Caco-2 (cell line): ENCODE data around the gene CGNL1. TPM values are rescaled to one million over a fixed set of nuclear protein-coding genes. Genes with fewer than 3 reads are reported as not detected.

Experiments
- BruUV-seq: library from RNA; stranded (reverse); fragments of 400-500 nt; replicated peaks from 2 replicates; lab custom pipeline; 2021; lab: Mats Ljungman, UMichigan
- CTCF ChIA-PET: fragments of 300-600 bp; sonication (Branson Sonifier 250); formaldehyde crosslinking; loops from one replicate; lab custom pipeline; 2022; ENCODE audit warnings: antibody characterized with exemption; lab: Charles Lee
- POLR2A ChIA-PET: fragments of 300-600 bp; sonication (Branson Sonifier 250); formaldehyde crosslinking; loops from one replicate; lab custom pipeline; 2022; ENCODE audit warnings: antibody characterized with exemption; lab: Charles Lee
- DNase-seq, 2 experiments: peaks; one replicate each; pipeline versions ENCODE4 v3.0.0 to v3.0.0-alpha.2; 2020 to 2022
- H3K27me3 ChIP-seq: replicated peaks from 2 replicates; pipeline ENCODE4 v1.6.0; 2011; ENCODE audit warnings: low read length; ENCODE audit not compliant: control insufficient read depth, insufficient read depth
- H3K36me3 ChIP-seq: 2 replicates; pipeline ENCODE4 v1.5.1; 2011; ENCODE audit warnings: low read length; ENCODE audit not compliant: control insufficient read depth, insufficient read depth
- H3K4me1 ChIP-seq: fragments of 250-450 bp; sonication (Bioruptor Pico); 2 replicates; pipeline ENCODE4 v1.5.1; 2020; ENCODE audit warnings: mild to moderate bottlenecking
- H3K4me3 ChIP-seq: 2 replicates; pipeline ENCODE4 v1.5.1; 2011; ENCODE audit warnings: low read depth, mild to moderate bottlenecking, control low read depth, low read length
- H3K9me3 ChIP-seq: fragments of 250-450 bp; sonication (Bioruptor Pico); 2 replicates; pipeline ENCODE4 v1.5.1; 2020; ENCODE audit warnings: mild to moderate bottlenecking, moderate library complexity
- H3K27ac Mint-ChIP-seq: one replicate; pipeline ENCODE4 v1.8.0; 2022; ENCODE audit warnings: mixed read lengths; ENCODE audit not compliant: unreplicated experiment
- H3K27me3 Mint-ChIP-seq: one replicate; pipeline ENCODE4 v1.8.0; 2022; ENCODE audit warnings: mixed read lengths; ENCODE audit not compliant: insufficient read depth, unreplicated experiment
- H3K36me3 Mint-ChIP-seq: one replicate; pipeline ENCODE4 v1.8.0; 2022; ENCODE audit warnings: mild to moderate bottlenecking, mixed read lengths; ENCODE audit not compliant: insufficient read depth, unreplicated experiment
- H3K4me1 Mint-ChIP-seq: one replicate; pipeline ENCODE4 v1.8.0; 2022; ENCODE audit warnings: low read depth, mixed read lengths; ENCODE audit not compliant: unreplicated experiment
- H3K4me3 Mint-ChIP-seq: one replicate; pipeline ENCODE4 v1.8.0; 2022; ENCODE audit warnings: mild to moderate bottlenecking, moderate library complexity, mixed read lengths; ENCODE audit not compliant: unreplicated experiment
- H3K9me3 Mint-ChIP-seq: one replicate; pipeline ENCODE4 v1.8.0; 2022; ENCODE audit warnings: mixed read lengths; ENCODE audit not compliant: unreplicated experiment
- intact Hi-C: fragments of 100-400 bp; cut with micrococcal nuclease; formaldehyde crosslinking; loops from one replicate; pipeline ENCODE4 v1.10.0; 2022; ENCODE audit not compliant: unreplicated experiment
- total RNA-seq: library from RNA; stranded (reverse); gene quantifications from 2 replicates; pipeline ENCODE4 v1.2.3, GENCODE V29; 2022
- TF ChIP-seq, protein P1 (sequence below), 2 experiments: fragments of 200-600 bp in 1 of 2; IDR thresholded peaks; 1 replicate in 1 of 2; 2 replicates in 1 of 2; pipeline versions ENCODE4 v1.5.1 to v1.8.0; 2011 to 2022; ENCODE audit warnings: antibody characterized with exemption in 1 of 2, control low read depth in 1 of 2, inconsistent platforms in 1 of 2, low read depth in 1 of 2, low read length in 1 of 2, mild to moderate bottlenecking in 1 of 2, moderate library complexity in 1 of 2; ENCODE audit not compliant: insufficient read depth in 1 of 2, severe bottlenecking in 1 of 2, unreplicated experiment in 1 of 2

The CGNL1 gene
- total RNA-seq, 1 experiment from 2014 or later = 8.3 TPM

DNA sequence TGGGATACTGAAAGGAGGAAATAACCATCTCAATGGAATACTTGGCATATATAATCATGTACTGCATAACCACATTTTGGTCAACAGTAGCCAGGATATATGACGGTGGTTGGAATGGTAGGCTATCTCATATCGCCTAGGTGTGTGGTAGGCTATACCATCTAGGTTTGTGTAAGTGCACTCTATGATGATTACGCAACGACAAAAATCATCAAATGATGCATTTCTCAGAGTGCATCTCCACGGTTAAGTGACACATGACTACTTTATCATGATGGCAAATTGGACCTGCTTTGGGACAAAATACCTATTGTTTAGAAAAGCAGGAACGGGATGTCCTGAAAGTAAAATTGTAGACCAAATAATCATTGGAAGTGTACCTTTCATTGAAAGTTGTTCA lies 218.2 kb downstream of the CGNL1 start:
- Mint-ChIP-seq H3K27me3 (no peaks in the 10 kb centered on the region), H3K36me3 (no peaks in the 10 kb centered on the region), H3K27ac (no peak overlapping the region), H3K4me3 (no peak overlapping the region), H3K9me3 (no peaks in the 10 kb centered on the region), H3K4me1 (peaks cover 31% of the 10 kb centered on the region)
- no peaks in the 10 kb centered on the region for H3K9me3 ChIP-seq
- H3K27me3 ChIP-seq = no peaks in the 10 kb centered on the region
- H3K36me3 ChIP-seq = no peaks in the 10 kb centered on the region; the same call in 1 of the 2 replicates
- no peak overlapping the region for H3K4me3 ChIP-seq
- POLR2A ChIA-PET = interaction anchor here (0.9 kb wide), 1 partner anchor 857 kb away, joined by 3 read pairs; no protein-coding TSS in a partner anchor
- CTCF ChIA-PET = no interaction called here
- DNase-seq = no peak
- intact Hi-C loops = no loop called here
- TF ChIP-seq, protein P1, sequence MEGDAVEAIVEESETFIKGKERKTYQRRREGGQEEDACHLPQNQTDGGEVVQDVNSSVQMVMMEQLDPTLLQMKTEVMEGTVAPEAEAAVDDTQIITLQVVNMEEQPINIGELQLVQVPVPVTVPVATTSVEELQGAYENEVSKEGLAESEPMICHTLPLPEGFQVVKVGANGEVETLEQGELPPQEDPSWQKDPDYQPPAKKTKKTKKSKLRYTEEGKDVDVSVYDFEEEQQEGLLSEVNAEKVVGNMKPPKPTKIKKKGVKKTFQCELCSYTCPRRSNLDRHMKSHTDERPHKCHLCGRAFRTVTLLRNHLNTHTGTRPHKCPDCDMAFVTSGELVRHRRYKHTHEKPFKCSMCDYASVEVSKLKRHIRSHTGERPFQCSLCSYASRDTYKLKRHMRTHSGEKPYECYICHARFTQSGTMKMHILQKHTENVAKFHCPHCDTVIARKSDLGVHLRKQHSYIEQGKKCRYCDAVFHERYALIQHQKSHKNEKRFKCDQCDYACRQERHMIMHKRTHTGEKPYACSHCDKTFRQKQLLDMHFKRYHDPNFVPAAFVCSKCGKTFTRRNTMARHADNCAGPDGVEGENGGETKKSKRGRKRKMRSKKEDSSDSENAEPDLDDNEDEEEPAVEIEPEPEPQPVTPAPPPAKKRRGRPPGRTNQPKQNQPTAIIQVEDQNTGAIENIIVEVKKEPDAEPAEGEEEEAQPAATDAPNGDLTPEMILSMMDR (IDR thresholded peaks at IDR 0.05; ENCODE audit: insufficient read depth in 1 of 2, low read depth in 1 of 2, low read length in 1 of 2, severe bottlenecking in 1 of 2, unreplicated experiment in 1 of 2) = no peak
- no TSS peak for BruUV-seq
- H3K4me1 ChIP-seq = peaks cover 16% of the 10 kb centered on the region

GRCh38 chr15:57595011-57595866 lies 218.9 kb downstream of the CGNL1 start:
- Histone ChIP-seq H3K9me3 (no peaks in the 10 kb centered on the region), H3K36me3 (no peaks in the 10 kb centered on the region; the same call in 1 of the 2 replicates), H3K4me3 (no peak overlapping the region), H3K4me1 (peaks cover 18% of the 10 kb centered on the region), H3K27me3 (no peaks in the 10 kb centered on the region)
- no TSS peak for BruUV-seq
- peaks cover 36% of the 10 kb centered on the region for H3K4me1 Mint-ChIP-seq
- H3K36me3 Mint-ChIP-seq = no peaks in the 10 kb centered on the region
- TF ChIP-seq, protein P1 (IDR thresholded peaks at IDR 0.05; ENCODE audit: insufficient read depth in 1 of 2, low read depth in 1 of 2, low read length in 1 of 2, severe bottlenecking in 1 of 2, unreplicated experiment in 1 of 2) = no peak
- DNase-seq = no peak
- no peak overlapping the region for H3K27ac Mint-ChIP-seq
- no peaks in the 10 kb centered on the region for H3K9me3 Mint-ChIP-seq
- H3K27me3 Mint-ChIP-seq = no peaks in the 10 kb centered on the region
- CTCF ChIA-PET = no interaction called here
- intact Hi-C loops = no loop called here
- POLR2A ChIA-PET = interaction anchor here (0.9 kb wide), 1 partner anchor 858 kb away, joined by 3 read pairs; no protein-coding TSS in a partner anchor
- no peak overlapping the region for H3K4me3 Mint-ChIP-seq

- BruUV-seq = no TSS peak
- ChIA-PET POLR2A (no interaction called here), CTCF (interaction anchor here (0.6 kb wide), 1 partner anchor 388 kb away, joined by 4 read pairs; no protein-coding TSS in a partner anchor)
- Mint-ChIP-seq H3K4me1 (peaks cover 29% of the 10 kb centered on the region), H3K9me3 (no peaks in the 10 kb centered on the region), H3K4me3 (no peak overlapping the region), H3K27me3 (no peaks in the 10 kb centered on the region), H3K36me3 (no peaks in the 10 kb centered on the region), H3K27ac (no peak overlapping the region)
- Histone ChIP-seq H3K9me3 (no peaks in the 10 kb centered on the region), H3K36me3 (no peaks in the 10 kb centered on the region; the same call in 1 of the 2 replicates), H3K4me3 (no peak overlapping the region), H3K4me1 (peaks cover 12% of the 10 kb centered on the region), H3K27me3 (no peaks in the 10 kb centered on the region)
- intact Hi-C loops = loop anchor here (2.0 kb wide), 1 partner anchor 14 kb away; no protein-coding TSS in a partner anchor
- DNase-seq = no peak
- TF ChIP-seq, protein P1 (IDR thresholded peaks at IDR 0.05; ENCODE audit: insufficient read depth in 1 of 2, low read depth in 1 of 2, low read length in 1 of 2, severe bottlenecking in 1 of 2, unreplicated experiment in 1 of 2) = no peak
Measured at GRCh38 chr15:57596301-57596855, 220.1 kb downstream of the CGNL1 start.
